HL-60 (cell line): ENCODE results near the gene ABL2.

Experiments used
- DNase-seq, 2 experiments: peaks; one replicate each; pipeline ENCODE4 v3.0.0-alpha.2; 2010 to 2020; ENCODE audit warnings: low read depth in 1 of 2, low spot score in 1 of 2
- H3K27ac ChIP-seq: fragments of 250-450 bp; sonication (Bioruptor Pico); replicated peaks from 2 replicates; pipeline ENCODE4 v1.5.1; 2020; ENCODE audit warnings: mild to moderate bottlenecking, moderate library complexity
- H3K27me3 ChIP-seq: fragments of 250-450 bp; sonication (Bioruptor Pico); 2 replicates; pipeline ENCODE4 v1.5.1; 2021; ENCODE audit warnings: mild to moderate bottlenecking, moderate library complexity; ENCODE audit not compliant: insufficient read depth, poor library complexity, severe bottlenecking
- H3K4me3 ChIP-seq: replicated peaks from 2 replicates; pipeline ENCODE4 v1.5.1; 2011; ENCODE audit warnings: mild to moderate bottlenecking, control low read depth, low read length; ENCODE audit not compliant: insufficient read depth
- GABPA ChIP-seq: IDR thresholded peaks from 2 replicates; pipeline ENCODE4 v1.6.1; 2012; ENCODE audit warnings: low read depth
- POLR2AphosphoS5 ChIP-seq: IDR thresholded peaks from 2 replicates; pipeline ENCODE4 v1.6.1; 2012; ENCODE audit warnings: low read depth
- REST ChIP-seq: IDR thresholded peaks from 2 replicates; pipeline ENCODE4 v1.6.1; 2012; ENCODE audit warnings: low read depth; ENCODE audit not compliant: insufficient replicate concordance
- SPI1 ChIP-seq: IDR thresholded peaks from 2 replicates; pipeline ENCODE4 v1.6.1; 2012; ENCODE audit warnings: low read depth, mild to moderate bottlenecking, borderline replicate concordance
- TF ChIP-seq, protein P1 (sequence below): IDR thresholded peaks from one replicate; pipeline ENCODE4 v1.5.1; 2011; ENCODE audit warnings: low read length, control low read depth, inconsistent platforms; ENCODE audit not compliant: insufficient read depth

ABL2 gene

DNA sequence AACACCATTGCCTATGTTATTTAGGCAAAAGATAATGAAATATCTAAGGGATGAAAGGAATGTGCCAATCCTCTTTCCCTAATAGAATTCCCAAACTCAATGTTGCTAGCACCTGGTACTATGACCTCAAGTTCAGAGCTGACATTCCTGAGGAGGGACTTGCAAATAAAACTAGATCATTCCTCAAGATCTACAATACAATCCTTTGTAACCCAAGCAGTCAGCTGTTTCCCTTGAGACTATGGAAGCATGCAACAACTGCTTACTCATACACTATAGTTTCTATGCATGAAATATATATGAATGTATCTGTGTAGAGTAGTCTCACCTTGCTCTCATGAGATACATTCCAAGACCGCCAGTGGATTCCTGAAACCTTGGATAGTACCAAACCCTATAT is 65.0 kb downstream of the ABL2 start:
- no peak overlapping the region for H3K27ac ChIP-seq
- no peak overlapping the region for H3K4me3 ChIP-seq
- H3K27me3 ChIP-seq, result no peaks in the 10 kb centered on the region
- TF ChIP-seq POLR2AphosphoS5, result no peak
- TF ChIP-seq, protein P1, sequence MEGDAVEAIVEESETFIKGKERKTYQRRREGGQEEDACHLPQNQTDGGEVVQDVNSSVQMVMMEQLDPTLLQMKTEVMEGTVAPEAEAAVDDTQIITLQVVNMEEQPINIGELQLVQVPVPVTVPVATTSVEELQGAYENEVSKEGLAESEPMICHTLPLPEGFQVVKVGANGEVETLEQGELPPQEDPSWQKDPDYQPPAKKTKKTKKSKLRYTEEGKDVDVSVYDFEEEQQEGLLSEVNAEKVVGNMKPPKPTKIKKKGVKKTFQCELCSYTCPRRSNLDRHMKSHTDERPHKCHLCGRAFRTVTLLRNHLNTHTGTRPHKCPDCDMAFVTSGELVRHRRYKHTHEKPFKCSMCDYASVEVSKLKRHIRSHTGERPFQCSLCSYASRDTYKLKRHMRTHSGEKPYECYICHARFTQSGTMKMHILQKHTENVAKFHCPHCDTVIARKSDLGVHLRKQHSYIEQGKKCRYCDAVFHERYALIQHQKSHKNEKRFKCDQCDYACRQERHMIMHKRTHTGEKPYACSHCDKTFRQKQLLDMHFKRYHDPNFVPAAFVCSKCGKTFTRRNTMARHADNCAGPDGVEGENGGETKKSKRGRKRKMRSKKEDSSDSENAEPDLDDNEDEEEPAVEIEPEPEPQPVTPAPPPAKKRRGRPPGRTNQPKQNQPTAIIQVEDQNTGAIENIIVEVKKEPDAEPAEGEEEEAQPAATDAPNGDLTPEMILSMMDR, result no peak
- no peak for TF ChIP-seq GABPA
- TF ChIP-seq REST, result no peak
- TF ChIP-seq SPI1, result no peak
- DNase-seq, result no peak

- DNase-seq, result no peak
- no peaks in the 10 kb centered on the region for H3K27me3 ChIP-seq
- TF ChIP-seq REST, result no peak
- no peak for TF ChIP-seq POLR2AphosphoS5
- no peak for TF ChIP-seq GABPA
- no peak for TF ChIP-seq SPI1
- TF ChIP-seq, protein P1, result no peak
- H3K4me3 ChIP-seq, result no peak overlapping the region
- H3K27ac ChIP-seq, result no peak overlapping the region
These were observed 72.8 kb downstream of the ABL2 start for GRCh38 chr1:179156708-179157107.

- Histone ChIP-seq H3K4me3 (no peak overlapping the region), H3K27ac (no peak overlapping the region), H3K27me3 (no peaks in the 10 kb centered on the region)
- TF ChIP-seq SPI1, result no peak
- TF ChIP-seq GABPA, result no peak
- TF ChIP-seq, protein P1, result no peak
- no peak for DNase-seq
These were observed 73.5 kb downstream of the ABL2 start for GRCh38 chr1:179156026-179156425.

- TF ChIP-seq, protein P1, result no peak
- no peak for TF ChIP-seq REST
- Histone ChIP-seq H3K27me3 (no peaks in the 10 kb centered on the region), H3K27ac (no peak overlapping the region), H3K4me3 (no peak overlapping the region)
- no peak for DNase-seq
These were observed 73.9 kb downstream of the ABL2 start for GRCh38 chr1:179155615-179156014.
